Thoracic aorta (tissue), 2 donors: ENCODE measurements around the gene THAP7. TPM values are rescaled to one million over a fixed set of nuclear protein-coding genes. Genes with fewer than 3 reads are reported as not detected.

Source experiments
- ATAC-seq: fragments of 150-250 bp; one replicate; pipeline ENCODE4 v1.8.0; 2017; ENCODE audit warnings: low read depth; ENCODE audit not compliant: insufficient number of reproducible peaks, low FRiP score
- DNase-seq: peaks from one replicate; pipeline ENCODE4 v3.0.0-alpha.2; 2020; ENCODE audit warnings: low spot score
- H3K27ac ChIP-seq, 2 donors: fragments of 200-600 bp; sonication (generic); 1 replicate in 1 of 2; 2 replicates in 1 of 2; pipeline ENCODE4 v1.5.1; 2016; ENCODE audit warnings: mild to moderate bottlenecking in 2 of 2, moderate library complexity in 2 of 2
- H3K27me3 ChIP-seq: fragments of 200-600 bp; sonication (generic); replicated peaks from 2 replicates; pipeline ENCODE4 v1.6.0; 2016; ENCODE audit warnings: mild to moderate bottlenecking; ENCODE audit not compliant: insufficient read depth
- H3K36me3 ChIP-seq: fragments of 200-600 bp; sonication (generic); one replicate; pipeline ENCODE4 v1.5.1; 2016
- H3K4me1 ChIP-seq, 2 donors: fragments of 200-600 bp; sonication (generic); 1 replicate in 1 of 2; 2 replicates in 1 of 2; pipeline versions ENCODE4 v1.5.1 to v1.6.0; 2016; ENCODE audit warnings: low read depth in 2 of 2, mild to moderate bottlenecking in 1 of 2; ENCODE audit not compliant: control insufficient read depth in 1 of 2
- H3K4me3 ChIP-seq: fragments of 200-600 bp; sonication (generic); 2 replicates; pipeline ENCODE4 v1.5.1; 2016; ENCODE audit warnings: mild to moderate bottlenecking
- H3K9me3 ChIP-seq: fragments of 200-600 bp; sonication (generic); 2 replicates; pipeline ENCODE4 v1.5.1; 2016
- CTCF ChIP-seq: fragments of 200-600 bp; sonication (generic); IDR thresholded peaks from one replicate; pipeline ENCODE4 v1.5.1; 2019; ENCODE audit warnings: antibody characterized with exemption
- total RNA-seq, 2 donors: library from RNA; depleted of rRNA; stranded (reverse); fragments of >200 nt; gene quantifications; one replicate each; pipeline versions ENCODE4 v1.1.0 to v1.2.3, GENCODE V29; 2016

The THAP7 gene
- total RNA-seq, 2 donors from 2014 or later: 38.3 to 60.0 TPM

GRCh38 chr22:20996031-20996410 lies 5.9 kb downstream of the THAP7 start:
- Histone ChIP-seq H3K36me3 (peaks cover 56% of the 10 kb centered on the region), H3K27ac (no peak overlapping the region), H3K27me3 (no peaks in the 10 kb centered on the region), H3K9me3 (no peaks in the 10 kb centered on the region), H3K4me1 (peaks cover 11 to 18% of the 10 kb centered on the region in 2 donors), H3K4me3 (no peak overlapping the region)
- DNase-seq: no peak
- TF ChIP-seq CTCF: no peak
- no peak for ATAC-seq

GRCh38 chr22:20995329-20996030 lies 6.4 kb downstream of the THAP7 start:
- ATAC-seq (no peak), DNase-seq (no peak)
- Histone ChIP-seq H3K36me3 (peaks cover 56% of the 10 kb centered on the region), H3K9me3 (no peaks in the 10 kb centered on the region), H3K27ac (no peak overlapping the region), H3K4me3 (no peak overlapping the region), H3K4me1 (peaks cover 7 to 13% of the 10 kb centered on the region in 2 donors), H3K27me3 (no peaks in the 10 kb centered on the region)
- no peak for TF ChIP-seq CTCF

- Histone ChIP-seq H3K27me3 (no peaks in the 10 kb centered on the region), H3K27ac (no peak overlapping the region), H3K36me3 (peaks cover 55% of the 10 kb centered on the region), H3K9me3 (no peaks in the 10 kb centered on the region), H3K4me3 (no peak overlapping the region), H3K4me1 (peaks cover 2 to 7% of the 10 kb centered on the region in 2 donors)
- TF ChIP-seq CTCF: no peak
- DNase-seq (no peak), ATAC-seq (no peak)
These were observed 7.0 kb downstream of the THAP7 start for GRCh38 chr22:20994902-20995241.

GRCh38 chr22:20994128-20994901 lies 7.6 kb downstream of the THAP7 start:
- peaks cover 49% of the 10 kb centered on the region for H3K36me3 ChIP-seq
- H3K9me3 ChIP-seq: no peaks in the 10 kb centered on the region
- peaks cover 0 to 1% of the 10 kb centered on the region in 2 donors for H3K4me1 ChIP-seq
- no peaks in the 10 kb centered on the region for H3K27me3 ChIP-seq
- no peak overlapping the region for H3K27ac ChIP-seq
- ATAC-seq: no peak
- H3K4me3 ChIP-seq: no peak overlapping the region
- DNase-seq: no peak
- TF ChIP-seq CTCF: no peak

GRCh38 chr22:20993304-20994127 lies 8.4 kb downstream of the THAP7 start:
- Histone ChIP-seq H3K9me3 (no peaks in the 10 kb centered on the region), H3K4me3 (no peak overlapping the region), H3K36me3 (peaks cover 46% of the 10 kb centered on the region), H3K27ac (no peak overlapping the region), H3K27me3 (no peaks in the 10 kb centered on the region), H3K4me1 (no peaks in the 10 kb centered on the region)
- TF ChIP-seq CTCF: no peak
- no peak for DNase-seq
- ATAC-seq: no peak
